ENCODE data around the gene NR3C1.

NR3C1 gene

DNA sequence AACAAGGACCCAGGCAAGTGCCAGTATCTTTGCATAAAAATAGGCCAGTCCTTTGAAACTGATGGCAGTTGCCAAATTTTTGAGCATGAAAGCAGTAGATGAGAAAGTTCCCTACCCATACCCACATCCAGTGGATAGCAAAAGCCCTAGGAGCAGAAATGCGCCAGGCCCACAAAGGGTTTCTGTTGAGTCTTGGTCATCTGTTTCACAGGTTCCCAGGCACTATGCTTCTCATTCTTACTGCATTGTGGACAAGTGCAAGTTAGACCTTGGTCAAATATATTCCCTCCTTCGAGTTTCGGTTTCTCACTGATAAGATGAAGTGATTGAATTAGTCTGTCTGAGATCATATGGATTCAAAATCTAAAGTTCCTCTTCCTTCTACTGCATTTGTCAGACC is 152.3 kb downstream of the NR3C1 start:
- DNase-seq = no peak

GRCh38 chr5:143249851-143250250 is 153.6 kb downstream of the NR3C1 start:
- DNase-seq = no peak

DNA sequence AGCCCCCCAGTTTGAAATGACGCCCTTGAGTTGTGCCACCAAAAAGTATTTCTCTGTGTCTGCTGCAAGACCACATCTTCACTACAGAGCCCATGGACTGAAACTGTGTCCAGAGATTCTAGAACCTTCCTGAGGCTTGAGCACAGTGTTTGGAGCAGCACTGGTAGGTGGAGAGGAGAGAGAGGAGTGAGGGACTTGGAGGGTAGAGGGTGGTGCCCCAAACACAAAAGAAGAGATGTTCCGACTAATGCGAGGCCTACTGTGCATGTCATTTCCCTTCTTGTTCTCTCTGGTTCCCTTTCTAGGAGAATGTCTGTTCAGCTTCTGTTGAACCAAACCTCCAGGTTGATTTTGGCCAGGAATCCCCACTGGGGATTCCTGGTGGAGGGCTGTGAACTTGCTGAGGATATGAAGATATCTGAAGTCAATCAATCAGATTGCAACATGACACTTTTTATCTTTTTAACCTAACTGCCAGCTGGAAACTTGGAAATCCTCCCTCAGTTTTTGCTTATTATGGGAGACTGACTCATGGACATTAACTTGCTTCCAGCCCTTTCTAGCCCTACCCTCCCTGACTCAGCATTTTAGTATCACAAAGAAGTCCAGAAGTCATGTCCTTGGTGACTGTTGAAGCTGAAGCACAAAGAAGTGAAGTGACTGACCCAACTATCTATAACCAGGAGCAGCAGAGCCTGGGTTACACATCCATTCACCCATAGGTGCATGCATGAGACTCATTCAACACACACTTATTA is 154.5 kb downstream of the NR3C1 start:
- DNase-seq = no peak

GRCh38 chr5:143248391-143248790 is 155.1 kb downstream of the NR3C1 start:
- DNase-seq = no peak

GRCh38 chr5:143247134-143247815 is 156.2 kb downstream of the NR3C1 start:
- no peak for DNase-seq

DNA sequence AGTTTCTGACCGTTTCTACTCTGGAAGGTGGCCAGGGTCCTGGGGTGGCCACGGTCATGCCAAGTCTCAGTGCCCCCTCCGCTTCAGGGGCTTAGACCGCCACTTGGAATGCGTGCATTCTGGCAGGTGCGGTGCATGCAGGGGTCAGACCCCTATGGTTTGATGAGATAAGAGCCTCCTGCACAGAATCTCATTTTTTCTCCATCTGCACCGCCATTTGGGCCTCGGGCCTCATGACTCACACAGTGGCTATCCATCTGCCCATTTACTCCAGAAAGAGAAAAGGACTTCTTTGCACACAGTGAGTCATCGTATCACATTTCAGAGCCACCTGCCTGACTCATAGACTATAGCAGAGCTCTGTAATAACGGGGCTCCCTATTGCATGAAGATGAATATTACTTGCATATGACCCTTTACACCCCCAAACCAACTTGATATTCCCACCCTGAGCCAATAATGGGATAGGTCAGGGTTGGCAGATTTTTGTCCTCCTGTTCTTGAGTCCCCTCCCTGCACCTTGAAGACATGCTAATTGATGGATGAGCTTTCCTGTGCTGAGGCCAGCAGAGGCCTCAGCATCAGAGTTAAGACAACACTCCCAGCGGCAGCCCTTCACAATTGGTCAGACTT is 157.4 kb downstream of the NR3C1 start:
- DNase-seq = peak; percentile 98

GRCh38 chr5:143244990-143245389 is 158.5 kb downstream of the NR3C1 start:
- no peak for DNase-seq

DNA sequence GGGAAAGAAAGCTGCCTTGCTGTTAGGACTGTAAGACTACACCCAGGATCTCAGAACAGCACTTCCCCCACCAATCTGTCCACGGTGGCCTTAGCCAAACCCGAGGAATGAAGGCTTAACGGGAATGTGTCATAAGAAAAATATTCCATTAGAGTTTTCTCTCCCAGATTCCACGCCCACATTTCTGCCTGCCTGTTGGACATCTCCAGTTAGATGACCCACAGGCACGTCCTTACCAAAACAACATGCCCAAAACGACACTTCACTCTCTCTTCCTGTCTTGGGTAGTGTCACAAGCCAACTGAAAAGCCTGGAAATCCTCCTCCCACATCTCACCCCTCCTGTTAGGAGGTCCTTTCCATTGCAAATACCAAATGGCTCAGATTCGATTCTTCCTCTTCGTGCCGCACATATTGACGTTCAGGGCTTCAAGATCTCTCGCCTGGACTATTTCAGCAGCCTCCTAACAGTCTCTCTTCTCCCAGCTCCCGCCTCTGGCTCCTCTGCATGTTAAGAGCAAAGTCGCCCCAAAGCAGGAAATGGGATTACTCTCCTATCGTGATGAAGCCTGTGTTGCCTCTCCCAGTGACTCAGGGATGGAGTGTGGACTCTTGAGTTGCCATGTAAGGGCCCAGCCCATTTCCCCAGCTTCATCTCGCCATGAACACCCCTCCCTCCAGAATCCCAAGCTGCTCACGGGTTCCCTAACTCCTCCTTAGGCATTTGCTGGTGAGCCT is 159.3 kb downstream of the NR3C1 start:
- DNase-seq = peak; percentile 95

DNA sequence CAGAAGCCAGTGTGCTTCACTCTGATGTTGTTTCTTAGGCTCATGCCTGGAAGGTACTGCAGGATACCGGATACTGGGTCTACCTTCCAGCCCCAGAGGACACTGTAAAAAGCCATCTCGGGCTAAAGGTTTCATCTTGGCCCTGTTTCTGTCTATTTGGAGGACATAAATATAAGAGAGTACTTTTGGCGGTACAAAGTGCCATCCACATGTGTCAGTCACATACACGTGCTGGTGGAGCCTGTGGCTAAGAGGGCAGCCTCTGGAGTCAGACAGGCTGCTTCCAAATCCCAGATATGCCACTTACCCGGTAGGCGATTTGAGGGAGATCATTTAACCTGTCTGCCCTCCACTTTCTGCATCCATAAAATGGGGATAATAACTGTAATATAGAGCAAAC is 160.4 kb downstream of the NR3C1 start:
- DNase-seq = no peak

- DNase-seq = no peak
Observed at GRCh38 chr5:143241892-143242291, 161.6 kb downstream of the NR3C1 start.

GRCh38 chr5:143239882-143240518 is 163.5 kb downstream of the NR3C1 start:
- no peak for DNase-seq

GRCh38 chr5:143238620-143239019 is 164.9 kb downstream of the NR3C1 start:
- DNase-seq = no peak

DNA sequence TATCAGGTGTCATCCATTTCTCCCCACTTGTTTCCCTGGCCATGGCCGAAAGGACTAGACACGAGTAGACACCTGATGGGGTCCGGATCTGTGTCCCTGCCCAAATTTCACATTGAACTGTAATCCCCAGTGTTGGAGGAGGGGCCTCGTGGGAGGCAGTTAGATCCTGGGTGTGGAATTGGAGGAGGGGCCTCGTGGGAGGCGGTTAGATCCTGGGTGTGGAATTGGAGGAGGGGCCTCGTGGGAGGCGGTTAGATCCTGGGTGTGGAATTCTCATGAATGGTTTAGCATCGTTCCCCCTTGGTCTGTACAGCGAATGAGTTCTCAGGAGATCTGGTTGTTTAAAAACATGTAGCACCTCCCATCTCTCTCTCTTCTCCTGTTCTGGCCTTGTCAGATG is 165.8 kb downstream of the NR3C1 start:
- DNase-seq = no peak

GRCh38 chr5:143236682-143237081 is 166.8 kb downstream of the NR3C1 start:
- no peak for DNase-seq

DNA sequence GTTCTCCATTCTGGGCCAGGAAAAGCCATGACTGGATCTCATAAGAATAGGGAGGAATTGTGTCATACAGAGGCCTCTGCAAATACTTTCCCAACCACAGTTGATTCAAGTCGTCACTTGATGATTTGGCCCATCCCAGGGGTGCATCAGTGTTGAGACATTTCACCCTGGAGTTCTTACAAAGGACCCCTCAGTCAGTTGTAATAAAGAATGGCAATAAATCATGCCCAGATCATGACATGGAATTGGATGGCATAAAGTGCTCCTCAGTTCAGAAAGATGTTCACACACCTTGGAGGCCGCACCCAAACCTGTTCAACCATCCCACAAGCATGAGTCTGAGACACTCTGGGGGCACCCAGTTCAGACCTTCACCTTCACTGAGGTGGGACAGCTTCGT is 168.1 kb downstream of the NR3C1 start:
- no peak for DNase-seq

DNA sequence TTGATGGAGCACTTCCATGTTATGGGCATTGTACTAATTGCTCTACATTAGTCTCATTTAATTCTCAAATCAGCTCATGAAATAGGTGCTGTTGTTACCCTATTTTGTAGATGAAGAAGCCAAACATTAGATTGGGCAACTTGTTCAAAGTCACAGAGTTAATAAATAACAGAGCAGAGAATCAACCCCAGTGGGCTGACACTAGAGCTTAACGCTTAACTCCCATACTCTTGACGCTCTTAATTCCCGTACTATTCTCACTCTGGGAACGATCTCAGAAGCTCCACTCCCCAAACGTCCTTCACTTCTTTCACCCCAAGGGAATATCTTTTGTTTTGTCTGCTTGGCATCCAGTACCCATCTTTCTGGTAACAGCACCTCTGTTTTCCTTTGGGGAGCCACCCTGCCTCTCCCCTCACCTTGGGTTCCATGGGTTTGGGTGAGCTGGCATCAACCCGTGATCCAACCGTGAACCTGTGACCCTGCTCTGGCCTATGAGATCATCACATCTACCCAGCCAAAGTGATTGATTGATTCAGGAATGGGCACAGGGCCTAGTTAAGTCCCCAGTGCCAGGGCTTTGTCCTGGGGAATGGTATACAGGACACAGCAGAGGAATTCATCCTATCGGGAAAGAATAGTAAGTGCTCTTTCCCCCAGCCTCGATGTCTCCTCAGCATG is 169.2 kb downstream of the NR3C1 start:
- no peak for DNase-seq

- DNase-seq = no peak
Observed at GRCh38 chr5:143233031-143233430, 170.5 kb downstream of the NR3C1 start.

DNA sequence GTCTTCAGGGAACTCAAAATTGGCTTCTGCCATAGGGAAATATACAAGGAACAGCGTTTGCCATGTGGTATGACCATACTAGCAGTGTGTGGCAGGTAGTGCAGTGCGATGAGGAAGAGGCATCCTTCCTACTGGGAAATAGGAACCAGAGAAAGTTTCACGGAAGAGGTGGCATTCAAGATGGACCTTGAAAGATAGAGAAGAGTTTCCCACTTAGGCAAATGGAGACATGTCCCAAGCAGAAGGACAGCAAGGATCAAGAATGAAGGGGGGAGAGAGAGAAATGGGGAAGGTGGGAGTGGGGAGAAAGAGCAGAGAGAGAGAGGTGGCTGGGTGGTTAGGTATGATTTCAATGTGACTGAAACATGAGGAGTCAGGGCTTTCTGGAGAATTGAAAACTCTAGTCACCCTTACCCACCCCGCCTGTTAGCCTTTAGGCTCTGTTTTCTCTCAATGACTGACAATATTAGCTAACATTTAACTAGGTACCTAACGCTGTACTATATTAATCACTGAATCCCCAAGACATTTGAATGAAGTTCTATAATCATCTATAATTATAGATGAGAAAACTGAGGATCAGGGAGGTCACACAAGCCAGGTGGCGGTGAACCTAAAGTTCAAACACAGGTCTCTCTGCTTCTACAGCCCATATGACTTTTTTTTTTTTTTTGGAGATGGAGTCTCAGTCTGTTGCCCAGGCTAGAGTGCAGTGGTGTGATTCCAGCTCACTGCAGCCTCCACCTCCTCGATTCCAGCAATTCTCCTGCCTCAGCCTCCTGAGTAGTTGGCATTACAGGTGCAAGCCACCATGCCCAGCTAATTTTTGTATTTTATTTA is 171.3 kb downstream of the NR3C1 start:
- no peak for DNase-seq

DNA sequence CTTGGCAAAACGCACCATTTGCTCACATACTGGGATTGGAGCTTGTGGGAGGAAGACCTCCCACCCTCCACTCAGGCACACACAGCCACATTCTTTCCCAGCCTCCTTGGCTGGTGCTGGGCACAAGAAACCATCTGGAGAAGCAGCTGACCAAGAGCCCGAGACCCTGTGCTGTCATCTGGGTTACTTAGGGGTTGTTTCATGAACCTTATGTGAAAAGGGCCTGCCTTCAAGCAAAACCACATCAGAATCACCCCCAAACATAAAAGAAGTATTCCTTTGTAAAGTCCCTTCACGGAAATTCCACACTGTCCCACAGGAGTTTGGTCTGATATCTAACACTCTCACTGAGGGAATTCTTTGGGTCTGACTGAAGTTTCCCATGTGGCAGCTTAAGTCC is 172.1 kb downstream of the NR3C1 start:
- DNase-seq = no peak

DNA sequence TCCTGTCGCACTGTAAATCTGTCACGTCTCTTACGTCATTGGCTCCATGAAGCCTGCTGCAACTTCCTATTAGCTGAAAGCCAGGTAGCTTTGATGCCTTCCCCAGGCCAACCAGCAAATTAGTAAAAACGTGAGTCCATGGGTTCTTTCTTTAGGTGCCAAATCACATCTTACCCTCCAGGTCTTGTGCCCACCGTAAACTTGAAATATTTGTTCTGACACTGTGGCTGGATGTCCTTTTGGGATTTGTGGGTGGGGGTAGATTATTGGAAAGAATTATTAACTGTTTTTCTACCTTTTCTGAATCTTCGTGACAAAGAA is 172.8 kb downstream of the NR3C1 start:
- no peak for DNase-seq

DNA sequence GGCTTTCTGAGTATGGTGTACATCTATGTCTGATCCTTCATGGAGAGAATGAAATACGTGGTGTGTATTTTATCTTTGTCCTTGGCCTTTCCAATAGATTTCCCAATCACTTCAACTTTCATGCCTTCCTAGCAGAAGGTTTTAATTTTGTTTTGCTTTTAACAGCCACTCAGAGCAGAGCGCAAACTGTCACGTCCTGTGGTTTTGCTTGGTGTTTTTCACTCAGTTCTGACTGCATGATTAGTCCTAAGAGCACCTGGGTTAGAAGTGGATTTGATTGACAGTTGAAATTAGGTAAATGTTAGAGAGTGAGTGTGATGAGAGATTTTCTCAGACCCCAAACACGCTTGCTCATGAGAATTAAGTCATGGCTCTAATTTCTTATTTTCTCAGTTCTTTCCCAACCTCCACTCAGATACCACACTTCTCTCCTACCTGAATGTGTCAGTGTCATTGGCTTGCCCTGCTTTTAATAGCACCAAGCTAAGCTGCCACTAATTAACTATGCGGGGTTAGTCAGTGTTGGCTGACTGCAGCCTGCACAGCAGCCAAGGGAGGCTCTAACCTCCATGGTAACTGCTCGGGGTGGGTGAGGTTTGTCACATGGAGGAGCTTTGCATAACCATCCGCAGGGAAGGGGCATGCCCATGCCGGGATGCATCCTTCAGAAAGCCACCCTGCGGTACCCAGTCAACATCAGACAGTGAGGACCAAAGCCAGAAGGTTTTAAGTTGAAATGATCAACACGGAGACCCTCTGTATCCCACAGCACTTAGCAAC is 173.4 kb downstream of the NR3C1 start:
- no peak for DNase-seq

Data from DMS 273 treated with DMSO at 0.1 percent for 48 hours (cell line).